Measurements from ENCODE around the gene ANKS1B. TPM values are rescaled to one million over a fixed set of nuclear protein-coding genes. Genes with fewer than 3 reads are reported as not detected.
"Not testable (repeated sequence)": the region's sequence is repeated elsewhere in the genome, so short reads cannot be mapped to it uniquely, and the experiment has no call there.

The ANKS1B gene
- total and polyA plus RNA-seq, 4 donors: 0.03 to 3.4 (median 0.53) TPM

GRCh38 chr12:98838231-98838647 is 1146.5 kb downstream of the ANKS1B start:
- 45% methylated on average over 7 of the region's 7 CpGs for WGBS
- no peaks in the 10 kb centered on the region for H3K36me3 ChIP-seq (ENCODE audit: control insufficient read depth in 4 of 4, insufficient read depth in 3 of 4, low read depth in 1 of 4, low read length in 3 of 4)

GRCh38 chr12:98837134-98837752 is 1147.5 kb downstream of the ANKS1B start:
- peaks cover 0 to 18% (median 0%) of the 10 kb centered on the region in 4 donors for H3K27me3 ChIP-seq (ENCODE audit: control insufficient read depth in 4 of 4, insufficient read depth in 4 of 4, low read length in 3 of 4)
- H3K9me3 ChIP-seq (ENCODE audit: control insufficient read depth in 4 of 4, low read length in 3 of 4); DNase-seq (ENCODE audit: low spot score); H3K36me3 ChIP-seq (ENCODE audit: control insufficient read depth in 4 of 4, insufficient read depth in 3 of 4, low read depth in 1 of 4, low read length in 3 of 4); H3K27ac ChIP-seq (ENCODE audit: low read depth in 1 of 2, low read length in 2 of 2); H3K4me1 ChIP-seq (ENCODE audit: control insufficient read depth in 4 of 4, insufficient read depth in 4 of 4, low read length in 3 of 4); H3K9ac ChIP-seq (ENCODE audit: low read depth in 1 of 2, low read length in 2 of 2); H3K4me3 ChIP-seq (ENCODE audit: low read depth in 1 of 3, low read length in 3 of 3): not testable (repeated sequence)
- 82% methylated on average over 12 of the region's 12 CpGs for WGBS

More at GRCh38 chr12:98838231-98838647, 1146.5 kb downstream of the ANKS1B start:
- H3K4me3 ChIP-seq (ENCODE audit: low read depth in 1 of 3, low read length in 3 of 3): no peak overlapping the region
- TF ChIP-seq REST (IDR thresholded peaks at IDR 0.05) (no peak), TAF1 (conservative IDR thresholded peaks at IDR 0.05) (no peak), GABPA (IDR thresholded peaks at IDR 0.05 in 1 of 2, conservative IDR thresholded peaks at IDR 0.05 in 1 of 2) (no peak), SP1 (IDR thresholded peaks at IDR 0.05) (no peak), MAX (IDR thresholded peaks at IDR 0.05) (no peak), NR2F2 (IDR thresholded peaks at IDR 0.05) (no peak), HNF4G (IDR thresholded peaks at IDR 0.05) (no peak), ATF3 (IDR thresholded peaks at IDR 0.05) (no peak), ZBTB33 (IDR thresholded peaks at IDR 0.05) (no peak)
- no peaks in the 10 kb centered on the region for H3K4me1 ChIP-seq (ENCODE audit: control insufficient read depth in 4 of 4, insufficient read depth in 4 of 4, low read length in 3 of 4)
- no peaks in the 10 kb centered on the region for H3K9me3 ChIP-seq (ENCODE audit: control insufficient read depth in 4 of 4, low read length in 3 of 4)
- H3K9ac ChIP-seq (ENCODE audit: low read depth in 1 of 2, low read length in 2 of 2): no peak overlapping the region
- H3K27ac ChIP-seq (ENCODE audit: low read depth in 1 of 2, low read length in 2 of 2): no peak overlapping the region
- H3K27me3 ChIP-seq (ENCODE audit: control insufficient read depth in 4 of 4, insufficient read depth in 4 of 4, low read length in 3 of 4): peaks cover 0 to 25% (median 0%) of the 10 kb centered on the region in 4 donors
- DNase-seq (ENCODE audit: low spot score): no peak

GRCh38 chr12:98830657-98831056 is 1154.1 kb downstream of the ANKS1B start:
- TF ChIP-seq GABPA (IDR thresholded peaks at IDR 0.05 in 1 of 2, conservative IDR thresholded peaks at IDR 0.05 in 1 of 2): no peak
- TF ChIP-seq HNF4G (IDR thresholded peaks at IDR 0.05): no peak
- no peak for TF ChIP-seq ATF3 (IDR thresholded peaks at IDR 0.05)
- no peak for TF ChIP-seq TAF1 (conservative IDR thresholded peaks at IDR 0.05)
- no peak for TF ChIP-seq RXRA (IDR thresholded peaks at IDR 0.05)
- TF ChIP-seq EGR1 (IDR thresholded peaks at IDR 0.05; ENCODE audit: low read depth in 2 of 2): no peak
- no peak for TF ChIP-seq MAX (IDR thresholded peaks at IDR 0.05)
- no peak for TF ChIP-seq REST (IDR thresholded peaks at IDR 0.05)
- no peak for TF ChIP-seq HNF4A (conservative IDR thresholded peaks at IDR 0.05)
- TF ChIP-seq SP1 (IDR thresholded peaks at IDR 0.05): no peak

More at GRCh38 chr12:98830657-98831056, 1154.1 kb downstream of the ANKS1B start:
- no peaks in the 10 kb centered on the region for H3K9me3 ChIP-seq (ENCODE audit: control insufficient read depth in 4 of 4, low read length in 3 of 4)
- H3K27me3 ChIP-seq (ENCODE audit: control insufficient read depth in 4 of 4, insufficient read depth in 4 of 4, low read length in 3 of 4): peaks cover 0 to 14% (median 1%) of the 10 kb centered on the region in 4 donors
- no peak for DNase-seq (ENCODE audit: low spot score)
- WGBS: 82% methylated on average over 7 of the region's 7 CpGs
- no peak overlapping the region for H3K4me3 ChIP-seq (ENCODE audit: low read depth in 1 of 3, low read length in 3 of 3)
- no peak overlapping the region for H3K9ac ChIP-seq (ENCODE audit: low read depth in 1 of 2, low read length in 2 of 2)
- no peaks in the 10 kb centered on the region for H3K36me3 ChIP-seq (ENCODE audit: control insufficient read depth in 4 of 4, insufficient read depth in 3 of 4, low read depth in 1 of 4, low read length in 3 of 4)
- peaks cover 0 to 4% (median 0%) of the 10 kb centered on the region in 4 donors for H3K4me1 ChIP-seq (ENCODE audit: control insufficient read depth in 4 of 4, insufficient read depth in 4 of 4, low read length in 3 of 4)
- no peak overlapping the region for H3K27ac ChIP-seq (ENCODE audit: low read depth in 1 of 2, low read length in 2 of 2)
